22Rv1 (cell line): Measurements from ENCODE around the gene AUTS2.

ENCODE experiments used
- H3K27ac ChIP-seq: fragments of 450-650 bp; 2 replicates; pipeline ENCODE4 v1.5.1; 2017
- ZFX ChIP-seq: fragments of 450-650 bp; IDR thresholded peaks from 2 replicates; pipeline ENCODE4 v1.6.1; 2017; ENCODE audit warnings: antibody characterized with exemption, borderline replicate concordance
- TF ChIP-seq, protein P1 (sequence below): fragments of 450-650 bp; IDR thresholded peaks from 2 replicates; pipeline ENCODE4 v1.5.1; 2017; ENCODE audit warnings: mild to moderate bottlenecking

The AUTS2 gene

GRCh38 chr7:69598081-69598486 lies at the start of gene AUTS2:
Gene AUTS2 (plus strand): TSS chr7:69598475. CDS start chr7:69599654, 1,179 bp downstream.
- H3K27ac ChIP-seq: no peak within 1 kb of the TSS

GRCh38 chr7:69550991-69551390 lies 47.3 kb upstream of the AUTS2 start:
- H3K27ac ChIP-seq: no peak overlapping the region

More at GRCh38 chr7:69598081-69598486, at the start of gene AUTS2:
- TF ChIP-seq ZFX: no peak
- TF ChIP-seq, protein P1, sequence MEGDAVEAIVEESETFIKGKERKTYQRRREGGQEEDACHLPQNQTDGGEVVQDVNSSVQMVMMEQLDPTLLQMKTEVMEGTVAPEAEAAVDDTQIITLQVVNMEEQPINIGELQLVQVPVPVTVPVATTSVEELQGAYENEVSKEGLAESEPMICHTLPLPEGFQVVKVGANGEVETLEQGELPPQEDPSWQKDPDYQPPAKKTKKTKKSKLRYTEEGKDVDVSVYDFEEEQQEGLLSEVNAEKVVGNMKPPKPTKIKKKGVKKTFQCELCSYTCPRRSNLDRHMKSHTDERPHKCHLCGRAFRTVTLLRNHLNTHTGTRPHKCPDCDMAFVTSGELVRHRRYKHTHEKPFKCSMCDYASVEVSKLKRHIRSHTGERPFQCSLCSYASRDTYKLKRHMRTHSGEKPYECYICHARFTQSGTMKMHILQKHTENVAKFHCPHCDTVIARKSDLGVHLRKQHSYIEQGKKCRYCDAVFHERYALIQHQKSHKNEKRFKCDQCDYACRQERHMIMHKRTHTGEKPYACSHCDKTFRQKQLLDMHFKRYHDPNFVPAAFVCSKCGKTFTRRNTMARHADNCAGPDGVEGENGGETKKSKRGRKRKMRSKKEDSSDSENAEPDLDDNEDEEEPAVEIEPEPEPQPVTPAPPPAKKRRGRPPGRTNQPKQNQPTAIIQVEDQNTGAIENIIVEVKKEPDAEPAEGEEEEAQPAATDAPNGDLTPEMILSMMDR: no peak

DNA sequence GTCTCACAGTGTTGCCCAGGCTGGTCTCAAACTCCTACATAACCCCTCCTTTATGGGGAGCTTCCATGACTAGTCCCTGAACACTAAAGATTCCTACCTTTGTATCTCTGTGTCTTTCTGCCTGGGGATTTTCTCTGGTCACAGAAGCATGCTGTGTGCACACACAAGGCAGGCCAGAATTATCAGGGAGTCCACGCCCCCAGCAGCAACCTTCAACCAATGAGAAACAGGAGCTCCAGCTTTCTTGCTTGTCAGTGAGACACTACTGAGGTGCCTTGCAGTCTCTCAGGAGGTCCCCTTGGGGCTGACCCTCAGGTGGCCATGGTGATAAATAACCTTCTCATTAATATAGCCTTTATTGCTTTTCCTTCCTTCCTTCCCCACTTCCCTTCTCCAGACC lies 45.1 kb upstream of the AUTS2 start:
- no peak for TF ChIP-seq ZFX
- TF ChIP-seq, protein P1: no peak
- H3K27ac ChIP-seq: no peak overlapping the region

More at GRCh38 chr7:69550991-69551390, 47.3 kb upstream of the AUTS2 start:
- TF ChIP-seq ZFX: no peak
- TF ChIP-seq, protein P1: no peak

DNA sequence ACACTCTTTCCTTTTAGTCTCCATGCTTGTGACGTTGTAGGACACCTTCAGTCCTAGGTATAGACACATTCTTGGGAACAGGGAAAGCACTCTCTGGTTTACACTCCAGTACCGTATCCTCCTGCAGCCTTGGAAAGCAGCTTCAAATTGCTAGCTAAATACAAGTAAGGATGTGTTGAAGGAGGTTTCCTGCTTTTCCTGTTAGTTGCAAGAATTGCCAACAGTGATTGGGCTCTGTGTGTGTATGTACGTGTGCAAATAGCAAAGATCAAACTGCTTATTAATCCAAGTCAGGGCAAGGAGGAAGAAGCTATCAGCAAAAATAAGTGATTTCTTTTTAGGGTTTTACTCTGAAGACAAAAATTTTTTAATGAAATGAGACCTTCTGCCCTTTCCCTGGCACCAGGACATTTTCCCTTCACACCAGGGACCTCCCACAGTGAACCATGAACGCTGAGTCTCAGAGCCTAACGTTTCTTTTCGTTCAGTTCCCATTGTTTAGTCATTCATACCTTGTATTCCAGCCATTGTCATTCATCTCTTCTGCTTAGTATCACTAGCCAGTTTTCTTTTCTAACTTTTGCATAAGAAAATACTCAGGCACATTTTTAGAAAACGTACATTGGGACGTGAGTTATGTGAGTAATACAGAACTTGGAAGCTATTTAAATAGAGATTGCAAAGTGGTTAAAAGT lies 36.9 kb upstream of the AUTS2 start:
- no peak overlapping the region for H3K27ac ChIP-seq
- TF ChIP-seq, protein P1: no peak
- TF ChIP-seq ZFX: no peak

GRCh38 chr7:69564454-69565417 lies 33.5 kb upstream of the AUTS2 start:
- TF ChIP-seq, protein P1: no peak
- TF ChIP-seq ZFX: no peak
- no peak overlapping the region for H3K27ac ChIP-seq

DNA sequence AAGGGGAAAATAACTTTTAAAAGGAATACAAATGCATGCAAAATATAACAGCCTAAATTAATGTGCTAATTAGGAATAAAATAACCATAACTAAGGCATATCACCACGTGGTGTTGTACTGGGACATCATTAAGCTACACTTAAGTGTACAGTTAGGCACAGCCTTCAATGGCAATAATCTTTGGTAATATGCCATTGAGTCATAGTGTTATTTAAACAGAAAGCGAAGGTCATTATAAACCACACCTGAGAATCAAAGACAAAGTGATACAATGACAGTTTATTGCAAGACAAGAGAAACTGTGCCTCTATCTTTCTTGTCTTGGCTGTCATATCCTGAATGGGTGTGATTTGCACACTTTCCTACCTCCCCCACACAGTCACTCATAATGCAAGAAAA lies 30.5 kb upstream of the AUTS2 start:
- no peak overlapping the region for H3K27ac ChIP-seq
- TF ChIP-seq, protein P1: no peak
- no peak for TF ChIP-seq ZFX
